Measurements from ENCODE around the gene GLT1D1.
"Not testable (repeated sequence)": the region's sequence is repeated elsewhere in the genome, so short reads cannot be mapped to it uniquely, and the experiment has no call there.

GLT1D1 gene

GRCh38 chr12:128852885-128853599, at the start of gene GLT1D1:
GLT1D1 (plus strand) TSS chr12:128853478; CDS start chr12:128853582, 104 bp downstream.
- no peak for DNase-seq

- DNase-seq: no peak
Observed at GRCh38 chr12:128803788-128804187, 49.5 kb upstream of the GLT1D1 start.

DNA sequence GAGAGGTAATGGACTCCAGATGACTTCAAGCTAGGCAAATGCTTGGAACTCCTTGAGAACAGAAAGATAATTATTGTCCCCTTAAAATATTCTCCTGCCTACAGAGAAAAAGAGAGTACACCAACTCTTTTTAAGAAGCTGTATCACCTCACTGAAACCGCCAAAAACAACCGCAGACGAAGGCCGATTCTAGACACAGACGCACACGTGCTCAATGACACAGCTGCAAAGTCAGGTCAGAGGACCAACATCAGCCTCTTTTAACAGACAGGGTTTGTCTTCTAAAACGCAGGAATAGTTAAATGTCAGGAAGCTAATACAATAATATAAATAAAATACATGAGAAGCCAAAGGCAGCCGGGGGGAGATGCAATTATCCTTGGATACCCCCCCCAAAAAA, 48.5 kb upstream of the GLT1D1 start:
- DNase-seq: no peak

- not testable (repeated sequence) for DNase-seq
Observed at GRCh38 chr12:128805406-128805805, 47.9 kb upstream of the GLT1D1 start.

DNA sequence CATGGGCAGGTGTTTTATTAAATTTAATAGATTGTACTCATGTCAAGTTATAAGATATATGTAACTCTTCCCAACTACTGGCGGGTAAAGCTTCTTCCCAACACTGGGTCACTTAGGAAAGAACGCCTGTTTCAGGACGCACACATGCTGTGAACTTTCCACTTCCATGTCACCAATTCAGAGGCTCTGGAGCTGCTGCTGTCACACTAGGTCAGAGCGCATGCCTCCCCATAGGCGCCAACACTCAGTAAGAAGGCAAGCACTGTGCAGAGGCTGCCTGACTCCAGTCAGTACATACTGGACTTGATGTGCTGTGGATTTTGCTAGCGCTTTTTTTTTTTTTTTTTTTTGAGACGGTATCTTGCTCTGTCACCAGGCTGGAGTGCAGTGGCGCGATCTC, 46.7 kb upstream of the GLT1D1 start:
- no peak for DNase-seq

DNA sequence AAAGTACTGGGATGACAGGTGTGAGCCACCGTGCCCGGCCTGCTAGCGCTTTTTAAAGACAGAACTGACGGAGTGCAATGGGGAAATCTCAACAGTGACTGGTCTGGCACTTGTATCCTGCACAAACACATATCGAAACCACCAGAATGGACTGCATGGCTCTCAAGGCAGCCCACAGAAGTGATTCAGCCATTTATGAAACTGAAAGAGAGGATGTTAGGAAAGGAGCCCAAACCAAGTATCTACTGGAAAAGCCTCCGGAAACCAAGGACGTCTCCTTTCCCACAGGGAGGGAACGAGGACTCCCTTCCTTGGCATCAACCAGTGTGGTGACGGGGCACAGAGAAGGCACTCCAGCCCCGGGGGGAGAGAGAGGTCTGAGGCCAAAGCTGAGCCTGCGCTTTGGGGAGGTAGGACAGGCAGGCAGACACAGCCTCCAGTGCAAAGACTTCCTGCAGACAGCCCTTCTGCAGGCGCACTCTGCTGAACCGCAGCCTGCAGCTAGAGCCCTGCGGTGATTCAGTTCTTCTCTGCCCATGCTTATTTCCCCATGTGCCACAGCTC, 46.0 kb upstream of the GLT1D1 start:
- no peak for DNase-seq

DNA sequence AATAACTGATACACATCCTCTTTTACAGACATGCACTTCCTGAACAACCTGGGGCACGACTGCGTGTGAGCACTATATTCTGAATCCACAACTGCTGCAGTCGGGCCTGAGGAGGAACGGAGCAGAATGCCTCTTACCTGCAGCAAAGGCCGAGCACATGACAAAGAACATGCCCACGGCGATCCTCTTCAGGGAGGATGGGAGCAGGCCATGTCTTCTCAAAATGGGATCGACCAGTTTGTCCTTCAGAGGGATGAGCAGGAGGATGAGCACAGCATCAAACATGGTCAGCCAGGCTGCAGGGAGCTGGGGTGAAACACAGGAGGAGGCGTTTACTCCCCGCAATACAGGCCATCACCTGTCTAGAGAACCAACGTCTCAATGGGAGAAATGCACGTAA, 44.6 kb upstream of the GLT1D1 start:
- DNase-seq: no peak

- no peak for DNase-seq
Observed at GRCh38 chr12:128810182-128811127, 42.8 kb upstream of the GLT1D1 start.

- DNase-seq: no peak
Observed at GRCh38 chr12:128811806-128812205, 41.5 kb upstream of the GLT1D1 start.

GRCh38 chr12:128813392-128813791, 39.9 kb upstream of the GLT1D1 start:
- no peak for DNase-seq

GRCh38 chr12:128813883-128814282, 39.4 kb upstream of the GLT1D1 start:
- no peak for DNase-seq

- no peak for DNase-seq
Observed at GRCh38 chr12:128814411-128815261, 38.6 kb upstream of the GLT1D1 start.

DNA sequence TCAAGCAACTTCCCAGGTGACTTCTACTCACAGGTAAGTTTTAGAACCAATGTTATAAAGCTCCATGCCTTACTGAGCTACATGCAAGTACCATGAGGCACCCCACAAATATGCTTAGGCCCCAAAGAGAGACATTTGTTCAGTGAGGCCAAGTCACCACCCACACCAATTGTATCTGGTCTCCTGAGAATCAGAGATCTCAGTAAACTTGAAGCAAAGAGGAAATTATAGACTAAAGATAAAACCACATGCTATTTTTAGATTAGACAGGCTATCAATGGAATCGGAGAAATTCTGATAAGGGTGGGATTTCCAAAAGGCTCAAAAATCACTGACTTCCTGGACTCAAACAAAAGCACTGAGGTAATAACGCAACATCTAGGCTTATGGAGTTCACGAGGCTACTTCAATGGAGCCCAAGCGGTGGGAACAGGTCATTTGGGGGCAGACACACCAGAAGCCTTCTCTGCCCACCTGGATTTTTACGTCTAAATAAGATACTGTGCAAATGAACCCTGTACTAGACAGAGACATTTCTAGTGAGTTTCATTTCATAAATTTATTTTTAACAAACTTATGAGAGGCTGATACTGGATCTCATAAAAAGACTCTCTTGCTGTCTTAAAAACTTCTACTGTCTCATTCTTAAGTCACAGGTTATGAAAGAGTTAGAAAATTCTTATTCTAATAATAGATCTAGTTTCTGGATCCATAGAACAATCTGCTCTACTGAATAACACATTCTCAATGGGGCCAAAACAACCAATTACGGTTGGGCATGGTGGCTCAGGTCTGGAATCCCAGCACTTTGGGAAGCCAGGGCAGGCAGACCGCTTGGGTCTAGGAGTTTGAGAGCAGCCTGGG, 37.3 kb upstream of the GLT1D1 start:
- DNase-seq: no peak

- DNase-seq: no peak
Observed at GRCh38 chr12:128816643-128816920, 36.7 kb upstream of the GLT1D1 start.

DNA sequence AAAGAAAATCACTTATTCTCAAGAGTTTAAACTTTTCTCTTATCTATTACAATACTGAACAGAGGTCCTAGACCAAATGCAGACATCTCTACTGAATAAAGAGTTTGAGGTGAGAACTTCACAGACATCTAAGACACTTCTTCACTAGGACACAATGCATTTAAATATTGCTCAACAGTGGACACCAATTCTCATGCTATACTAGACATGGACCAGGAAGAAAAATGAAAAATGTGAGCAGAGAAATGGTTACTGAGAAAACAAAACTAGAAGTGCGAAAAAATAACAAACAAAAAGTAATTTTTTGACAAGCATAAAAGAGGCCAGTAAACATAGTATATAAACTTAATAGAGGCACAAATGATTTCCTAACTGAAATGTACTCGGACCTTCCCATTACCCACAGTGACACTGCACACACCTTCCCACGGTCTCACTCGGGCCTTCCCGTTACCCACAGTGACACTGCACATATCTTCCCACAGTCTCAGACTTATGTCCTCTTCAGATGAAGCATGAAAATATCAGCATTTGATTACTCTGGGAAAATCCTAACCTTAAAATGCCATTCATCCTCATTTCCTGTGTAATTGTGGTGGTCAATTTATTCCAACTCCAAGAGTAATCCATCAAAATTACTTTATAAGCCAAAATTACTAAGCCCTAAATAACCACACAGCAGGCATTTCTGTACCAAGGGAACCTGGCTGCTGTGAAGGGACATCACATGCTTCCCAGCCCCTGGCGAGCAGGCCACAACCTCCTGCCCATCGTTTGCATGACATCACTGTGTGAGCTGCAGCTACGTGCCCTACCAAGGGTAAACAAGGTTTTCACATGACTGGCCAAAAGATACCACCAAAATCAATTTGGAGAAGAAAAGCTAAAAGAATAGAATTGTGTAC, 35.9 kb upstream of the GLT1D1 start:
- DNase-seq: no peak

DNA sequence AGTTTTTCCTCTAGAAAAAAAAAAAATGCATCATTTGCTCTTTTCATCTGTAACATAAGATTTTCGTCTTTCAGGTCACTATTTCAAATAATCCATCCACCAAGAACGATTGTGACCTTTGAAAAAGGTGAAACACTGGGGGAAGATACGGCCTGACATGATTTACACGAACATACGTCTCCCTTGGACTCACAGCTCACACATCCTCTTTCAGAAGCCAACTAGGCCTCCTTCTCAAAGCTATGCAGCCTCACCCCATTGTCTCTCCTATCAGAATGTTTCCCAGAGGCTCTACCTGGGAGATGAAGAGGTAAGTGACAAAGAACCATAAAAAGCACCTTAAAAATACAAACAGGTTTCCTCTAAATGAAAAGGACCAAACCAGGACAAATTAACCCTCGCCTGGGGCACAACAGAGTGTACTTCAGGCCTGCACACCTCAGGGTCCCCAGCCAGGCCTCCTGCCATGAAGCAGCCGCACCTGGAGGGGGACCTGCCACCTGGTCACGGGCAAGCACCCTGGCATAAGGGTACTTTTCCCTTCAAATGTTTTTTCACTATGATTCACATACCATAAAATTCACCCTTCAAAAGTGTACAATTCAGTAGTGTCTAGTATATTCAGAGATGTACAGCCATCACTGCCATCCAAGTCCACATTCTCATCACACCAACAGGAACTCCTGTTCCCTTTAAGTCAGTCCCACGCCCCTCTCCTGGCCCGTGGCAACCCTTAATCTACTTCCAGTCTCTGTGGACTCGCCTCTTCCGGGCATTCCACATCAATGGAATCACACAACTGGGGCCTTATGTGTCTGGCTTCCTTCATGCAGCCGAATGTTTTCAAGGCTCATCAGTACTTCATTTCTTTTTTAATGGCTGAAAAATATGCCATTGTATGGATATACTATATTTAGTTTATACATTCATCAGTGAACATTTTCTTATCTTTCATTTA, 34.9 kb upstream of the GLT1D1 start:
- no peak for DNase-seq

DNA sequence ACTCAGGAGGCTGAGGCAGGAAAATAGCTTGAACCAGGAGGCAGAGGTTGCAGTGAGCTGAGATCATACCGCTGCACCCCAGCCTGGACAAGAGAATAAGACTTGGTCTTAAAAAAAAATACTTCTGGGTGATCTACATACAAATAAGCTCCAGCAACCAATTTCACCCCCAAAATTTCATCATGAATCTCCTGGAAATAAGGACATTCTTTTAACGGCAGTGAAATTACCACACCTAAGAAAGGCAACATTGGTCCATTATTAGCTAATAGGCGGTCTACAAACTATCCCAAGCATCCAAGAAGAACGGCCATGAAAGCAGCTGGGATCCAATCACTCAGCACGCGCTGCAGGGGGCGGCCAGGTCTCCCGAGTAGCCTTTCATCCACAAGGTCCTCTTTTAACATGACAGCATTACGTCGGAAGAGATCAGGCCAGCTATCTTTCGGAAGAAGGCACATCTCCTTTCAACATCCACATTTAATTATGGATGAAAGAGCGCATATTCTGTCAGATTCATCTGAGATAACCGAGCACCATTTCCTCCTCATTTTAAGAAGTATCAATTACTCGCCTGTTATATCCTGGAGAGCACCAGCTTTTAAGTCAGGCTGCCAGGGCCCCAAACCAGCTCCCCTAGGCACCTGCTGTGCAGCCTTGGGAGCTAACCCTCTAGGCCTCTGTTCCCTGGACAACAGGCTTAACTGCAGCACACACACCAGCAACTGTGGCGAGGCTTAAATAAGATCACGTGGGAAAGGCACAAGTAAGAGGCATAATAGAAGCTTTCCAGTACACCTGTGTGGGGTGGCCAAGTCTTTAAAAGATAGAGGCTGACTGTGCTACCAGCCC, 33.8 kb upstream of the GLT1D1 start:
- no peak for DNase-seq

GRCh38 chr12:128820253-128820652, 33.0 kb upstream of the GLT1D1 start:
- no peak for DNase-seq
